Mesothelial cell of epicardium (in vitro differentiated cells): ENCODE data around the gene CDH23. TPM values are rescaled to one million over a fixed set of nuclear protein-coding genes. Genes with fewer than 3 reads are reported as not detected.

Source experiments
- DNase-seq, 2 experiments: peaks; one replicate each; pipeline ENCODE4 v3.0.0; 2021; ENCODE audit warnings: low spot score in 2 of 2; ENCODE audit not compliant: unreplicated experiment in 2 of 2
- H3K27ac Mint-ChIP-seq: 2 replicates; pipeline ENCODE4 v1.8.0; 2021; ENCODE audit warnings: mixed read lengths
- H3K27me3 Mint-ChIP-seq: 2 replicates; pipeline ENCODE4 v1.8.0; 2021; ENCODE audit warnings: low read depth, mixed read lengths
- H3K36me3 Mint-ChIP-seq: 2 replicates; pipeline ENCODE4 v1.8.0; 2021; ENCODE audit warnings: mixed read lengths
- H3K4me1 Mint-ChIP-seq: 2 replicates; pipeline ENCODE4 v1.8.0; 2021; ENCODE audit warnings: mixed read lengths
- H3K4me3 Mint-ChIP-seq: 2 replicates; pipeline ENCODE4 v1.8.0; 2021; ENCODE audit warnings: mild to moderate bottlenecking, moderate library complexity, mixed read lengths
- H3K9me3 Mint-ChIP-seq: 2 replicates; pipeline ENCODE4 v1.8.0; 2021; ENCODE audit warnings: mixed read lengths
- CTCF ChIP-seq: fragments of 200-600 bp; sonication (generic); IDR thresholded peaks from one replicate; pipeline ENCODE4 v1.5.0; 2021; ENCODE audit warnings: antibody characterized with exemption; ENCODE audit not compliant: unreplicated experiment
- total RNA-seq: library from RNA; stranded (reverse); gene quantifications from 3 replicates; pipeline ENCODE4 v1.2.1, GENCODE V29; 2021

CDH23 gene
- total RNA-seq, 1 donor from 2014 or later = 2.5 TPM

GRCh38 chr10:71802715-71803488 lies 406.2 kb downstream of the CDH23 start:
- DNase-seq = no peak
- peaks cover 5% of the 10 kb centered on the region for H3K4me1 Mint-ChIP-seq
- no peak overlapping the region for H3K27ac Mint-ChIP-seq
- no peak for TF ChIP-seq CTCF
- peaks cover 33% of the 10 kb centered on the region for H3K27me3 Mint-ChIP-seq
- no peaks in the 10 kb centered on the region for H3K36me3 Mint-ChIP-seq
- H3K9me3 Mint-ChIP-seq = no peaks in the 10 kb centered on the region
- H3K4me3 Mint-ChIP-seq = no peak overlapping the region

GRCh38 chr10:71804077-71804476 lies 407.4 kb downstream of the CDH23 start:
- H3K27ac Mint-ChIP-seq = no peak overlapping the region
- H3K36me3 Mint-ChIP-seq = no peaks in the 10 kb centered on the region
- DNase-seq = no peak
- H3K4me3 Mint-ChIP-seq = no peak overlapping the region
- no peak for TF ChIP-seq CTCF
- peaks cover 5% of the 10 kb centered on the region for H3K4me1 Mint-ChIP-seq
- H3K9me3 Mint-ChIP-seq = no peaks in the 10 kb centered on the region
- H3K27me3 Mint-ChIP-seq = peaks cover 37% of the 10 kb centered on the region

- Mint-ChIP-seq H3K4me3 (no peak overlapping the region), H3K9me3 (no peaks in the 10 kb centered on the region), H3K4me1 (peaks cover 5% of the 10 kb centered on the region), H3K27me3 (peaks cover 35% of the 10 kb centered on the region), H3K36me3 (no peaks in the 10 kb centered on the region), H3K27ac (no peak overlapping the region)
- no peak for DNase-seq
- TF ChIP-seq CTCF = no peak
These were observed 409.3 kb downstream of the CDH23 start for GRCh38 chr10:71805776-71806703.

- Mint-ChIP-seq H3K9me3 (no peaks in the 10 kb centered on the region), H3K27ac (no peak overlapping the region), H3K4me1 (peaks cover 5% of the 10 kb centered on the region), H3K36me3 (no peaks in the 10 kb centered on the region), H3K4me3 (no peak overlapping the region), H3K27me3 (peaks cover 35% of the 10 kb centered on the region)
- TF ChIP-seq CTCF = no peak
- no peak for DNase-seq
These were observed 410.2 kb downstream of the CDH23 start for GRCh38 chr10:71806704-71807556.
